GM18519 (cell line): ENCODE results near the gene BICC1.
"Not testable (repeated sequence)": the region's sequence is repeated elsewhere in the genome, so short reads cannot be mapped to it uniquely, and the experiment has no call there.

Source experiments
- ATAC-seq: cut with Tn5 transposase; IDR thresholded peaks from one replicate; pipeline ENCODE4 v1.9.1; 2021; ENCODE audit warnings: mild to moderate bottlenecking, moderate library complexity; ENCODE audit not compliant: unreplicated experiment, low FRiP score

The BICC1 gene

GRCh38 chr10:58590924-58591323, 78.3 kb downstream of the BICC1 start:
- no peak for ATAC-seq

GRCh38 chr10:58593008-58593407, 80.3 kb downstream of the BICC1 start:
- no peak for ATAC-seq

- ATAC-seq = not testable (repeated sequence)
These were observed 84.5 kb downstream of the BICC1 start for GRCh38 chr10:58597211-58597610.

GRCh38 chr10:58599927-58600553, 87.4 kb downstream of the BICC1 start:
- no peak for ATAC-seq

GRCh38 chr10:58608351-58608750, 95.7 kb downstream of the BICC1 start:
- no peak for ATAC-seq

- ATAC-seq = no peak
These were observed 96.3 kb downstream of the BICC1 start for GRCh38 chr10:58608826-58609531.

- no peak for ATAC-seq
These were observed 97.0 kb downstream of the BICC1 start for GRCh38 chr10:58609532-58610150.

GRCh38 chr10:58615237-58615935, 102.7 kb downstream of the BICC1 start:
- ATAC-seq = no peak

- no peak for ATAC-seq
These were observed 105.5 kb downstream of the BICC1 start for GRCh38 chr10:58618158-58618676.

- no peak for ATAC-seq
These were observed 108.9 kb downstream of the BICC1 start for GRCh38 chr10:58621379-58622077.

GRCh38 chr10:58622246-58622645, 109.6 kb downstream of the BICC1 start:
- ATAC-seq = no peak

- ATAC-seq = no peak
These were observed 112.4 kb downstream of the BICC1 start for GRCh38 chr10:58625070-58625469.

- ATAC-seq = no peak
These were observed 114.7 kb downstream of the BICC1 start for GRCh38 chr10:58627392-58627791.

- no peak for ATAC-seq
These were observed 119.0 kb downstream of the BICC1 start for GRCh38 chr10:58631715-58632114.

- no peak for ATAC-seq
These were observed 119.5 kb downstream of the BICC1 start for GRCh38 chr10:58632216-58632615.

GRCh38 chr10:58637352-58637751, 124.7 kb downstream of the BICC1 start:
- no peak for ATAC-seq

GRCh38 chr10:58638388-58638787, 125.7 kb downstream of the BICC1 start:
- ATAC-seq = no peak

GRCh38 chr10:58641095-58641531, 128.4 kb downstream of the BICC1 start:
- ATAC-seq = no peak

- no peak for ATAC-seq
These were observed 129.0 kb downstream of the BICC1 start for GRCh38 chr10:58641708-58642107.

GRCh38 chr10:58642283-58642682, 129.6 kb downstream of the BICC1 start:
- no peak for ATAC-seq
